HG03039 (cell line): ENCODE data around the gene ST8SIA6.

Experiments used
- ATAC-seq: cut with Tn5 transposase; IDR thresholded peaks from one replicate; pipeline ENCODE4 v1.9.1; 2021; ENCODE audit warnings: mild to moderate bottlenecking, moderate library complexity; ENCODE audit not compliant: unreplicated experiment

Gene ST8SIA6

DNA sequence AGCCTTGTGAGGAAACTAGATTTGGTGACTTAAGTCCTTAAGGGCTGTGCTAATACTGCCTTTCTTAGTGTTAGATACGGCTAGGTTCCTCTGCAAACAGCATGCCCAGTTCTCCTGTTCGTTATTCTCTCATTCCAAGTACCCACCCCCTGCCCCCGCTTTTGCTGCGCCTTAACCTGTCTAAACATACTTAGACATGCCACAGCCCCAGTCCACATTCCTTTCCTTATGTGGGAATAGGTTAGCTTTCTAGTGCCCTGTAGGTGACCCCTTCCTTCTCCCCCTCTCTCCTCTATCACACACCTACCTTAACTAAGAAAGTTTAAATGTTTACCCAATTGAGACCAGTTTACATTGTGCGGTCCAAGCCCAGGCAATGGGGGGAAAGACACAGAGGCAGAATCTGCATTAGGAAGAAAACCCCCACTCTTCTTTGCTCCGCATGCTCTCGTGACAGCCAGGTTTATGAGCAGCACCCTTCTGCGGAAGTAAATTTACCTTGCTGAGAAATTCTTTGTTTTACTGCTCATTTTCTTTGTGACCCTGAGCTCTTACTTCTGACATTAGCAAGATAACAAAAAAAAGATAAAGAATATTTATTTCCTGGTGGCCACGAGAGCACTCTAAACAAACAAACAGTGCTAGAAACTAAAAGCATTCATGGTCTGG is 177.5 kb downstream of the ST8SIA6 start:
- no peak for ATAC-seq

- no peak for ATAC-seq
These were observed 181.0 kb downstream of the ST8SIA6 start for GRCh38 chr10:17273403-17273802.

DNA sequence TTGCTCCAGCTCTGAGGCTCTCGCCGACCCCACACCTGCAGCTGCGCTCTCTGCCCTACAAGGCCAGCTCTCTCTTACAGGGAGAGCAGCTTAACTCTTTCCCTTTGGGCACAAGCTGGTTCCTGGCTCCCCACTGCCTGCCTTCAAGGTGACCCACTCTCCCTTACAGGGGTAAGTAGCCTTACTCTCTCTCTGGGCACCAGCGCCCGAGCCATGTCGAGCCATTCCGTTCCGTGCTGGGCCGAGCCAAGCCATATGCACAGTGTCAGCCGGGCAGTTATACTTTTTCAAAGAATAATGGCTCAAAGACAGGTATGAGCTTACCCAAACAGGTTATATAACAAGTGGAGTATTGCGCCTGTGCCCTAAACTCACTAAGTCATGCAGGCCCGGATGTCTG is 181.7 kb downstream of the ST8SIA6 start:
- no peak for ATAC-seq
